ENCODE results near the gene INPP5A. TPM values are rescaled to one million over a fixed set of nuclear protein-coding genes. Genes with fewer than 3 reads are reported as not detected.
A peak's percentile ranks its signal among the peaks of the same experiment; 100 is the strongest.

The INPP5A gene
- total RNA-seq, 1 donor from 2014 or later = 105 TPM

DNA sequence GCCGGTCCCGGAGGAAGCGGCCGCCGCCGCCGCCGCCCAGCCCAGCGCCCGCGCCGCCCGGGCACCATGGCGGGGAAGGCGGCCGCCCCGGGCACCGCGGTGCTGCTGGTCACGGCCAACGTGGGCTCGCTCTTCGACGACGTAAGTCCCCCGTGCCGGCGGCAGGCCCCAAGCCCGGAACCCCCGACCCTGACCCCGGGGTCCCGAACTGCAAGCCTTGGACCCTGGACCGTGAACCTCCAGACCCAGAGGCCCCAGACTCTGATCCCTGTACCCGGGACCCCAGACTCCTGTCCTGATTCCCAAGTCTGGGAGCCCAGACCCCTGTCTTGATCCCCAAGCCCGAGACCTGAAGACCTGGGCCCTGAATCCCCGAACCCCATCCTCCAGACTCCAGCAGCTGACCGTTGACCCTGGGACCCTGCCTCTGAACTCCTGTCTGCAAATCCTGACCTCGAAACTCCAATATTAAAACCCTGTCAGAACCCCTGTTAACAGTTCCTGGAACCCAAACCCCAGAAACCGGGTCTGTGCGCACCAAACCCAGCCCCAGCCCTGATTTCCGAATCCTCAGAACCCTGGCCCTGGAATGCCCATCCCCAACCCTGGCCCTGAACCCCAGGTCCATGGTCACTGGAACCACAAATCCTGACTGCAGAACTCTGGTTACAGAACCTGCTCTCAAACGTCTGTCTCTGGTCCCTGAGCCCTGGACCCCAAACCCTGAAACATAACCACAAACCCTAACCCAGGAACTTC is 623 bp downstream of the INPP5A start:
- TF ChIP-seq, protein P1, sequence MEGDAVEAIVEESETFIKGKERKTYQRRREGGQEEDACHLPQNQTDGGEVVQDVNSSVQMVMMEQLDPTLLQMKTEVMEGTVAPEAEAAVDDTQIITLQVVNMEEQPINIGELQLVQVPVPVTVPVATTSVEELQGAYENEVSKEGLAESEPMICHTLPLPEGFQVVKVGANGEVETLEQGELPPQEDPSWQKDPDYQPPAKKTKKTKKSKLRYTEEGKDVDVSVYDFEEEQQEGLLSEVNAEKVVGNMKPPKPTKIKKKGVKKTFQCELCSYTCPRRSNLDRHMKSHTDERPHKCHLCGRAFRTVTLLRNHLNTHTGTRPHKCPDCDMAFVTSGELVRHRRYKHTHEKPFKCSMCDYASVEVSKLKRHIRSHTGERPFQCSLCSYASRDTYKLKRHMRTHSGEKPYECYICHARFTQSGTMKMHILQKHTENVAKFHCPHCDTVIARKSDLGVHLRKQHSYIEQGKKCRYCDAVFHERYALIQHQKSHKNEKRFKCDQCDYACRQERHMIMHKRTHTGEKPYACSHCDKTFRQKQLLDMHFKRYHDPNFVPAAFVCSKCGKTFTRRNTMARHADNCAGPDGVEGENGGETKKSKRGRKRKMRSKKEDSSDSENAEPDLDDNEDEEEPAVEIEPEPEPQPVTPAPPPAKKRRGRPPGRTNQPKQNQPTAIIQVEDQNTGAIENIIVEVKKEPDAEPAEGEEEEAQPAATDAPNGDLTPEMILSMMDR (IDR thresholded peaks at IDR 0.05; ENCODE audit: borderline replicate concordance) = no peak

DNA sequence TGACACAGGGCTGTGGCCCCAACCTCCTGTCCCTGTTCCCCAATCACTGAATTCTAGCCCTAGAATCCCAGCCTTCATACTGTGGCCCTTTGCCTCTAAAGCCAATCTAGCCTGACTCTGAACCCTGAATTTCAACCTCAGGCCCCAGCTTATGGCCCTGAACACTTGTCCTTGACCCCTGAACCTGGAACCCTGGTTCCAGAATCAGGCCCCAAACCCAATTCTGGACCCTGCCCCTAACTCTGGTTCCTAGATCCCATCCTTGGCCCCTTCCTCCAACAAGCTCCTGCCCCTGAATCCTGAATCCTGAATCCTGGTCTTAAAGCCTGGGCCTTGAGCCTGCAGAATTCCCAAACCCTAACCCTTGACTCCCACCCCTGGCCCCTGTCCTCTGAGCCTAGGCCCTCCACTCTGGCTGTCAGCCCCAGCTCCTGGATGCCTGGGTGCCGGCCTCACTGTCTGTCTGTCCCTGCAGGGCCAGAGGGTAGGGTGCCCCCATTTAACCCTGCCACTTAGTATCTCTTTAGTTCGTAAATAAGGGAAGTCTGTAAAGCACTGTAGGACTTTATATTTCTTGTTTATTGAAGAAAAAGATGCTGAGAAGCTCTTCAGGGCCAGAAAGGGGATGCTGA is 1.3 kb downstream of the INPP5A start:
- H3K4me3 ChIP-seq = peak overlapping the region; percentile 87
- no peaks in the 10 kb centered on the region for H3K36me3 ChIP-seq
- peak overlapping the region; percentile 87 for H3K27ac ChIP-seq (replicated peaks)
- intact Hi-C loops (cut with micrococcal nuclease) = no loop called here
- H3K9me3 ChIP-seq (replicated peaks) = no peaks in the 10 kb centered on the region
- DNase-seq = peak; percentile 16
- TF ChIP-seq, protein P1 (IDR thresholded peaks at IDR 0.05; ENCODE audit: borderline replicate concordance) = no peak
- peaks cover 70% of the 10 kb centered on the region for H3K4me1 ChIP-seq
- H3K27me3 ChIP-seq (ENCODE audit: low read depth) = no peaks in the 10 kb centered on the region

More for the DNA sequence above, 623 bp downstream of the INPP5A start:
- Histone ChIP-seq H3K36me3 (no peaks in the 10 kb centered on the region), H3K4me1 (peaks cover 66% of the 10 kb centered on the region), H3K4me3 (peak overlapping the region; percentile 87), H3K27me3 (ENCODE audit: low read depth) (no peaks in the 10 kb centered on the region), H3K9me3 (replicated peaks) (no peaks in the 10 kb centered on the region), H3K27ac (replicated peaks) (peak overlapping the region; percentile 87)
- intact Hi-C loops (cut with micrococcal nuclease) = no loop called here
- peak; percentile 22 for DNase-seq

DNA sequence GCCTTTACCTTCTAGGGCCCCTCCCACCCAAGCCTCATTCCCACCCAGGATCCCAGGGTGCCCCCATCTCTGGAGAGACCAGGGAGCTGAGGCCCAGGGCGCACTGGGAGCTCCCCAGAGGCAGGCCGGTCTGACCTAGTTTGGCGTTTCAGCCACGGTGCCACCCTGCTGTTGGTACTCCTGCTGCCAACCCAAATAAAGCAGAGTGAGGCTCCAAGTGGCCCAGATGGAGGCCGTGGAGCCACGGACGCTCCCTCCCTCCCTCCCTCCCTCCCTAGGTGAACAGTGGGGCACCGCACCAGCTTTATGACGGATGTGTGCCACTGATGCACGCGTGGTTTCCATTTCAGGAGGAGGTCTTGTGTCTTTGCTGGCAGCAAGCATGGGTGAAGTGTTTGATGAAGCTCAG is 1.8 kb downstream of the INPP5A start:
- intact Hi-C loops (cut with micrococcal nuclease) = no loop called here
- peak overlapping the region; percentile 87 for H3K27ac ChIP-seq (replicated peaks)
- TF ChIP-seq, protein P1 (IDR thresholded peaks at IDR 0.05; ENCODE audit: borderline replicate concordance) = no peak
- peak; percentile 37 for DNase-seq
- H3K27me3 ChIP-seq (ENCODE audit: low read depth) = no peaks in the 10 kb centered on the region
- H3K9me3 ChIP-seq (replicated peaks) = no peaks in the 10 kb centered on the region
- peak overlapping the region; percentile 87 for H3K4me3 ChIP-seq
- H3K36me3 ChIP-seq = no peaks in the 10 kb centered on the region
- H3K4me1 ChIP-seq = peaks cover 76% of the 10 kb centered on the region

DNA sequence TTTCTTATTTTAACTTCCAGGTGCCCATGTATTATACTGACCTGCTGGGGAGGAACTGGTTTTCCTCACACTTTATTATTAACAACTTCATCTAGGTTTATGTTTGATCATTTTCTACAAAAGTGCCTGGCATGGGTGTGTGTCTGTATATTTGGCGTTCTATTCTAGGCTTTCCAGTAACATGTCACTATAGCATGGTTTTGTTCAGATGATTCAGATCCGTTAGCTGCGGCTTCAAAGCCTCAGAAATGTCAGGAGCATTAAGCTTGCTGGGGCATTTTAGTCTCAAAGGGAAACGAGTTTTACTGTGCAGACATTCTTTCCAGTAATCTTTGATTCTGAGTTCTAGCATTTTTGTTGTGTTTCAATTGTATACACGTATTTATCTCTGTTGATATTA is 2.3 kb downstream of the INPP5A start:
- Histone ChIP-seq H3K4me1 (peaks cover 80% of the 10 kb centered on the region), H3K36me3 (no peaks in the 10 kb centered on the region), H3K4me3 (peak overlapping the region; percentile 87), H3K27ac (replicated peaks) (peak overlapping the region; percentile 87), H3K9me3 (replicated peaks) (no peaks in the 10 kb centered on the region), H3K27me3 (ENCODE audit: low read depth) (no peaks in the 10 kb centered on the region)
- intact Hi-C loops (cut with micrococcal nuclease) = no loop called here
- TF ChIP-seq, protein P1 (IDR thresholded peaks at IDR 0.05; ENCODE audit: borderline replicate concordance) = no peak
- DNase-seq = no peak

DNA sequence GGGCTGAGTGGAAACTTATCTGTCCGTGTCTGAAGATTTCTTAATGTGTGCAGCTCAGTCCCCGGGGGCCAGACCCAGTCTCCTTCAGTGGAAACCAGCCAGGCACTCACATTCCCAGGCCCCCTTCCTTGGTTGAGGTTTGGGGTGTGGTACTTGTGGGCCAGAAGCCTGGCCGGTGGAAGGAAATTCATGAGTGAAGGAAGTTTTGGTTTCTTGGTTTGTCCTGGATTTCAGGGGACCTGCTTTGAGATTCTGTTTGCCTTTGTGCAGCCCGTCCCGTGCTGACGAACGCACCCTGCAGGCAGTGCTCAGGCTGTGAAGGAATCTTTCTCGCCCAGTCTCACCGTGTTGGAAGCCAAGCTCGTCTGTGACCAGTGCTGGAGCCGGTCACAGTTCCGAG is 2.9 kb downstream of the INPP5A start:
- intact Hi-C loops (cut with micrococcal nuclease) = no loop called here
- Histone ChIP-seq H3K27ac (replicated peaks) (peak overlapping the region; percentile 87), H3K4me3 (peak overlapping the region; percentile 87), H3K9me3 (replicated peaks) (no peaks in the 10 kb centered on the region), H3K27me3 (ENCODE audit: low read depth) (no peaks in the 10 kb centered on the region), H3K4me1 (peaks cover 85% of the 10 kb centered on the region), H3K36me3 (no peaks in the 10 kb centered on the region)
- TF ChIP-seq, protein P1 (IDR thresholded peaks at IDR 0.05; ENCODE audit: borderline replicate concordance) = peak; percentile 47
- peak; percentile 30 for DNase-seq

Data from left ventricle myocardium inferior (tissue), 1 donor.